Endothelial cell of umbilical vein (primary cell): ENCODE data around the gene FANCC. TPM values are rescaled to one million over a fixed set of nuclear protein-coding genes. Genes with fewer than 3 reads are reported as not detected.

Experiments used
- BruUV-seq: library from RNA; stranded (reverse); fragments of 400-500 nt; replicated peaks from 2 replicates; lab custom pipeline; 2021; lab: Mats Ljungman, UMichigan
- CTCF ChIA-PET: fragments of 300-600, 350-600 bp; sonication (Branson Sonifier 250); formaldehyde crosslinking; loops from one replicate; lab custom pipeline; 2021; ENCODE audit warnings: antibody characterized with exemption, inconsistent platforms; lab: Charles Lee
- POLR2A ChIA-PET: fragments of 300-600, 350-600 bp; sonication (Branson Sonifier 250); formaldehyde crosslinking; loops from one replicate; lab custom pipeline; 2021; ENCODE audit warnings: antibody characterized with exemption, inconsistent platforms; lab: Charles Lee
- DNase-seq: peaks from one replicate; pipeline ENCODE4 v3.0.0-alpha.2; 2011; ENCODE audit warnings: low read depth, low spot score
- FAIRE-seq: peaks from 2 replicates; lab custom pipeline; 2011; peaks lifted over from hg19 to GRCh38; lab: Jason Lieb, UNC
- H2AFZ ChIP-seq: 2 replicates; pipeline ENCODE4 v1.6.0; 2012; ENCODE audit warnings: low read depth, low read length, control low read depth, inconsistent platforms
- H3K27ac ChIP-seq: 2 replicates; pipeline ENCODE4 v1.5.1; 2011; ENCODE audit warnings: low read depth, mild to moderate bottlenecking, control low read depth, low read length, moderate library complexity; ENCODE audit not compliant: insufficient read depth
- H3K27me3 ChIP-seq, 2 experiments: 2 replicates each; pipeline versions ENCODE4 v1.6.0 to v1.6.1; 2011; ENCODE audit warnings: low read length in 2 of 2, mixed read lengths in 1 of 2; ENCODE audit not compliant: control insufficient read depth in 2 of 2, insufficient read depth in 2 of 2
- H3K36me3 ChIP-seq, 2 experiments: 2 replicates in 1 of 2; 3 replicates in 1 of 2; pipeline ENCODE4 v1.5.1; 2011; ENCODE audit warnings: low read length in 2 of 2, mild to moderate bottlenecking in 1 of 2, moderate library complexity in 1 of 2; ENCODE audit not compliant: control insufficient read depth in 2 of 2, insufficient read depth in 2 of 2; ENCODE audit errors: extremely low read depth in 1 of 2
- H3K4me1 ChIP-seq: 3 replicates; pipeline ENCODE4 v1.5.1; 2011; ENCODE audit warnings: mild to moderate bottlenecking, low read length; ENCODE audit not compliant: control insufficient read depth, insufficient read depth; ENCODE audit errors: extremely low read depth
- H3K4me2 ChIP-seq: 2 replicates; pipeline ENCODE4 v1.6.1; 2011; ENCODE audit warnings: low read length, control low read depth, mixed read lengths; ENCODE audit not compliant: insufficient read depth
- H3K4me3 ChIP-seq, 3 experiments: fragments of 200-600 bp in 1 of 3; sonication (generic), shearing (Covaris generic) in 1 of 3; replicated peaks in 1 of 3; 2 replicates each; pipeline ENCODE4 v1.5.1; 2011 to 2016; ENCODE audit warnings: control low read depth in 3 of 3, low read length in 3 of 3, mild to moderate bottlenecking in 2 of 3, inconsistent platforms in 1 of 3, low read depth in 1 of 3, moderate library complexity in 1 of 3; ENCODE audit not compliant: insufficient read depth in 1 of 3
- H3K79me2 ChIP-seq: 2 replicates; pipeline ENCODE4 v1.6.0; 2012; ENCODE audit warnings: low read length, inconsistent platforms; ENCODE audit not compliant: control insufficient read depth, insufficient read depth
- H3K9ac ChIP-seq: replicated peaks from 2 replicates; pipeline ENCODE3; 2011; ENCODE audit warnings: low read length, control low read depth; ENCODE audit not compliant: insufficient read depth; ENCODE audit errors: extremely low read depth
- H3K9me1 ChIP-seq: replicated peaks from 3 replicates; pipeline ENCODE4 v1.6.0; 2011; ENCODE audit warnings: mild to moderate bottlenecking, low read length; ENCODE audit not compliant: control insufficient read depth, insufficient read depth; ENCODE audit errors: extremely low read depth
- H3K9me3 ChIP-seq: replicated peaks from 2 replicates; pipeline ENCODE4 v1.5.1; 2012; ENCODE audit warnings: low read length, inconsistent platforms; ENCODE audit not compliant: control insufficient read depth, insufficient read depth
- H4K20me1 ChIP-seq: replicated peaks from 2 replicates; pipeline ENCODE3; 2011; ENCODE audit warnings: mild to moderate bottlenecking, low read length; ENCODE audit not compliant: control insufficient read depth, insufficient read depth; ENCODE audit errors: extremely low read depth
- EZH2 ChIP-seq: IDR thresholded peaks from 2 replicates; pipeline ENCODE4 v1.6.1; 2012; ENCODE audit warnings: borderline replicate concordance, low read depth, mild to moderate bottlenecking, moderate library complexity, low read length, inconsistent platforms; ENCODE audit not compliant: severe bottlenecking
- GATA2 ChIP-seq: IDR thresholded peaks from 2 replicates; pipeline ENCODE4 v1.7.0; 2011; ENCODE audit warnings: low read depth, mild to moderate bottlenecking, moderate library complexity, mixed read lengths, low read length; ENCODE audit not compliant: insufficient read length, insufficient read depth
- JUN ChIP-seq: IDR thresholded peaks from 2 replicates; pipeline ENCODE4 v1.6.1; 2011; ENCODE audit warnings: borderline replicate concordance, low read depth; ENCODE audit not compliant: insufficient read length, insufficient read depth
- MAX ChIP-seq: IDR thresholded peaks from 2 replicates; pipeline ENCODE4 v1.6.1; 2011; ENCODE audit not compliant: insufficient read depth, insufficient read length
- MYC ChIP-seq: IDR thresholded peaks from one replicate; pipeline ENCODE4 v1.6.1; 2011; ENCODE audit warnings: mild to moderate bottlenecking, low read depth, low read length
- POLR2A ChIP-seq: IDR thresholded peaks from 2 replicates; pipeline ENCODE4 v1.6.1; 2012; ENCODE audit warnings: low read depth, mild to moderate bottlenecking, control low read depth, low read length
- POLR2AphosphoS5 ChIP-seq: IDR thresholded peaks from 2 replicates; pipeline ENCODE4 v1.6.1; 2012; ENCODE audit warnings: low read depth, mild to moderate bottlenecking, control low read depth, low read length, moderate library complexity; ENCODE audit not compliant: insufficient read depth
- dilution Hi-C: fragments of 300-500 bp; cut with MboI; formaldehyde crosslinking; loops from one replicate; pipeline ENCODE4 v1.15.0; 2019; ENCODE audit warnings: low sequenced_read_pairs; ENCODE audit not compliant: extremely low pct_ligation_motif_present
- intact Hi-C: fragments of 100-400 bp; cut with micrococcal nuclease; formaldehyde crosslinking; loops from one replicate; pipeline ENCODE4 v1.10.0; 2022
- polyA plus RNA-seq, 4 experiments: library from polyadenylated mRNA; depleted of rRNA in 3 of 4; stranded (reverse) in 3 of 4; unstranded in 1 of 4; fragments of >200 nt; gene quantifications; 2 replicates each; pipeline versions ENCODE4 v1.2.1 to v1.2.3, GENCODE V29; 2011 to 2012; ENCODE audit warnings: missing spikeins in 1 of 4
- total RNA-seq: library from RNA; stranded (reverse); gene quantifications from 2 replicates; pipeline ENCODE4 v1.2.3, GENCODE V29; 2021

Gene FANCC
- total and polyA plus RNA-seq, 2 donors (not counting 3 experiments of a cell fraction or from before 2014, with no cell fraction given) = 5.7 to 13.1 TPM

GRCh38 chr9:95316274-95316673 lies 1.2 kb downstream of the FANCC start:
- TSS peak; percentile 72 for BruUV-seq
- H3K9ac ChIP-seq = peak overlapping the region; percentile 97
- H3K27me3 ChIP-seq = no peaks in the 10 kb centered on the region
- H3K9me1 ChIP-seq = no peaks in the 10 kb centered on the region
- dilution Hi-C loops (no loop called here), intact Hi-C loops (loop anchor here (1.0 to 10.0 kb wide), 4 partner anchors 11 to 819 kb away; no protein-coding TSS in a partner anchor)
- CTCF ChIA-PET = interaction anchor here (0.8 to 1.1 kb wide), 2 partner anchors 52 to 193 kb away, joined by 3 read pairs; no protein-coding TSS in a partner anchor
- no peaks in the 10 kb centered on the region for H3K36me3 ChIP-seq
- no peaks in the 10 kb centered on the region for H4K20me1 ChIP-seq
- H3K4me1 ChIP-seq = peaks cover 14% of the 10 kb centered on the region
- no peak for TF ChIP-seq GATA2
- no peak for TF ChIP-seq POLR2AphosphoS5
- TF ChIP-seq MYC = no peak
- TF ChIP-seq JUN = no peak
- TF ChIP-seq POLR2A = no peak
- no peak for TF ChIP-seq MAX
- no peak for TF ChIP-seq EZH2
- peaks cover 2% of the 10 kb centered on the region for H3K79me2 ChIP-seq
- H3K4me2 ChIP-seq = peak overlapping the region; percentile 94
- DNase-seq = no peak
- H3K9me3 ChIP-seq = no peaks in the 10 kb centered on the region
- peak overlapping the region; percentile 64 for H2AFZ ChIP-seq
- POLR2A ChIA-PET = no interaction called here
- no peak for FAIRE-seq
- peak overlapping the region; percentile 60 for H3K27ac ChIP-seq
- peak overlapping the region; percentile 76 to 83 (median 82) for H3K4me3 ChIP-seq

GRCh38 chr9:95315108-95315746 lies 2.3 kb downstream of the FANCC start:
- H2AFZ ChIP-seq = no peak overlapping the region
- no peaks in the 10 kb centered on the region for H3K36me3 ChIP-seq
- H3K9me3 ChIP-seq = no peaks in the 10 kb centered on the region
- CTCF ChIA-PET = no interaction called here
- no peak overlapping the region for H3K4me2 ChIP-seq
- no peak overlapping the region for H3K27ac ChIP-seq
- H4K20me1 ChIP-seq = no peaks in the 10 kb centered on the region
- no peak for FAIRE-seq
- H3K4me3 ChIP-seq = no peak overlapping the region
- dilution Hi-C loops = no loop called here
- H3K79me2 ChIP-seq = peaks cover 2% of the 10 kb centered on the region
- POLR2A ChIA-PET = no interaction called here
- no TSS peak for BruUV-seq
- H3K27me3 ChIP-seq = no peaks in the 10 kb centered on the region
- H3K9ac ChIP-seq = no peak overlapping the region
- intact Hi-C loops = loop anchor here (5.0 to 10.0 kb wide), 3 partner anchors 312 to 820 kb away; no protein-coding TSS in a partner anchor
- TF ChIP-seq JUN = no peak
- H3K9me1 ChIP-seq = no peaks in the 10 kb centered on the region
- no peak for DNase-seq
- peaks cover 14% of the 10 kb centered on the region for H3K4me1 ChIP-seq
